Ascending aorta (tissue), 2 donors: ENCODE measurements around the gene WDR72. TPM values are rescaled to one million over a fixed set of nuclear protein-coding genes. Genes with fewer than 3 reads are reported as not detected.

Experiments
- DNase-seq, 2 donors: peaks; one replicate each; pipeline ENCODE4 v3.0.0-alpha.2; 2019; ENCODE audit warnings: low spot score in 2 of 2
- H3K27ac ChIP-seq, 2 donors: fragments of 200-600 bp; sonication (generic); one replicate each; pipeline ENCODE4 v1.5.1; 2016 to 2017; ENCODE audit warnings: mild to moderate bottlenecking in 1 of 2
- H3K27me3 ChIP-seq: fragments of 200-600 bp; sonication (generic); one replicate; pipeline ENCODE4 v1.5.1; 2017
- H3K36me3 ChIP-seq, 2 donors: fragments of 200-600 bp; sonication (generic); one replicate each; pipeline ENCODE4 v1.5.1; 2016
- H3K4me1 ChIP-seq, 2 donors: fragments of 200-600 bp; sonication (generic); one replicate each; pipeline ENCODE4 v1.5.1; 2016 to 2017; ENCODE audit warnings: mild to moderate bottlenecking in 1 of 2
- H3K4me3 ChIP-seq, 2 donors: fragments of 200-600 bp; sonication (generic); one replicate each; pipeline ENCODE4 v1.5.1; 2016 to 2017; ENCODE audit warnings: mild to moderate bottlenecking in 1 of 2
- H3K9me3 ChIP-seq, 2 donors: fragments of 200-600 bp; sonication (generic); one replicate each; pipeline ENCODE4 v1.5.1; 2016
- CTCF ChIP-seq, 3 experiments: fragments of 200-600 bp in 2 of 3; fragments of 450-650 bp in 1 of 3; sonication (generic) in 2 of 3; IDR thresholded peaks; one replicate each; pipeline ENCODE4 v1.5.1; 2016 to 2019; ENCODE audit warnings: antibody characterized with exemption in 3 of 3, mild to moderate bottlenecking in 1 of 3, moderate library complexity in 1 of 3
- intact Hi-C: fragments of 100-400 bp; cut with DNase I; formaldehyde crosslinking; loops from one replicate; pipeline ENCODE4 v1.15.1; 2023
- total RNA-seq: library from RNA; depleted of rRNA; stranded (reverse); fragments of >200 nt; gene quantifications from one replicate; pipeline ENCODE4 v1.1.0, GENCODE V29; 2016

WDR72 gene
- total RNA-seq, 1 donor from 2014 or later: not detected

DNA sequence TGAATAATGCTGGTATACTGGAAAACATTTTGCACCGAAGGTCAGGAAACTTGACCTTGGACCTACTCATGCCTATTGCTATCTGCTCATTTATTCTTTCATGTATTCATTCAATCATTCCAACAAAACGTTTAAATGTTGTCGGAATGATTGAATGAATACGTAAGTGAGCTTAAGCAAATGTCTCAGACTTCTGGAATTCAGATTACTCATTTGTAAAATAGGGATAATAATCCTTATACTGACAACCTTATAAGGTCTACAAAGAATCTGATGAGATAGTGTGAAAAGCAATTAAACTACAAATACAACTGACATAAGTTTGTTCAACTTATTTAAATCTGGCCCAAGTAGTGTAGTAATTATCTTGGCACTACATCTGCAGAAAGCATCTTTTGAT is 288.7 kb downstream of the WDR72 start:
- intact Hi-C loops: no loop called here
- Histone ChIP-seq H3K27me3 (no peaks in the 10 kb centered on the region), H3K9me3 (no peaks in the 10 kb centered on the region), H3K36me3 (no peaks in the 10 kb centered on the region), H3K4me3 (no peak overlapping the region), H3K27ac (no peak overlapping the region), H3K4me1 (no peaks in the 10 kb centered on the region)
- TF ChIP-seq CTCF (IDR thresholded peaks at IDR 0.05): no peak
- no peak for DNase-seq

- no peak for TF ChIP-seq CTCF (IDR thresholded peaks at IDR 0.05)
- no peaks in the 10 kb centered on the region for H3K27me3 ChIP-seq
- no peak for DNase-seq
- no peaks in the 10 kb centered on the region for H3K36me3 ChIP-seq
- no peaks in the 10 kb centered on the region for H3K9me3 ChIP-seq
- no peaks in the 10 kb centered on the region for H3K4me1 ChIP-seq
- intact Hi-C loops: no loop called here
- H3K27ac ChIP-seq: no peak overlapping the region
- H3K4me3 ChIP-seq: no peak overlapping the region
Observed at GRCh38 chr15:53469422-53469821, 290.0 kb downstream of the WDR72 start.

Other genes with a start within 250 kb of the WDR72 start
- gene UNC13C, start 218.8 kb upstream of the WDR72 start, total RNA-seq: 2.0 TPM